ENCODE data around the gene IPCEF1.
"Not testable (repeated sequence)": the region's sequence is repeated elsewhere in the genome, so short reads cannot be mapped to it uniquely, and the experiment has no call there.

IPCEF1 gene

GRCh38 chr6:154329350-154330170, 27.0 kb downstream of the IPCEF1 start:
- DNase-seq, result no peak

- not testable (repeated sequence) for DNase-seq
Measured at GRCh38 chr6:154327313-154327712, 29.3 kb downstream of the IPCEF1 start.

- no peak for DNase-seq
Measured at GRCh38 chr6:154325142-154325541, 31.5 kb downstream of the IPCEF1 start.

GRCh38 chr6:154320181-154320580, 36.4 kb downstream of the IPCEF1 start:
- DNase-seq, result no peak

- peak; percentile 92 for DNase-seq
Measured at GRCh38 chr6:154319231-154319858, 37.3 kb downstream of the IPCEF1 start.

GRCh38 chr6:154318721-154319120, 37.9 kb downstream of the IPCEF1 start:
- DNase-seq, result peak; percentile 64

GRCh38 chr6:154316131-154316530, 40.5 kb downstream of the IPCEF1 start:
- DNase-seq, result no peak

- no peak for DNase-seq
Measured at GRCh38 chr6:154314084-154314483, 42.5 kb downstream of the IPCEF1 start.

- DNase-seq, result no peak
Measured at GRCh38 chr6:154308986-154309385, 47.6 kb downstream of the IPCEF1 start.

- no peak for DNase-seq
Measured at GRCh38 chr6:154307696-154308425, 48.7 kb downstream of the IPCEF1 start.

GRCh38 chr6:154307147-154307546, 49.5 kb downstream of the IPCEF1 start:
- not testable (repeated sequence) for DNase-seq

GRCh38 chr6:154306696-154307095, 49.9 kb downstream of the IPCEF1 start:
- no peak for DNase-seq

- no peak for DNase-seq
Measured at GRCh38 chr6:154304191-154304590, 52.4 kb downstream of the IPCEF1 start.

GRCh38 chr6:154303642-154304041, 53.0 kb downstream of the IPCEF1 start:
- DNase-seq, result not testable (repeated sequence)

- peak; percentile 88 for DNase-seq
Measured at GRCh38 chr6:154301839-154302752, 54.5 kb downstream of the IPCEF1 start.

GRCh38 chr6:154301086-154301625, 55.4 kb downstream of the IPCEF1 start:
- DNase-seq, result no peak

GRCh38 chr6:154298297-154298696, 58.3 kb downstream of the IPCEF1 start:
- DNase-seq, result no peak

- no peak for DNase-seq
Measured at GRCh38 chr6:154297721-154298120, 58.9 kb downstream of the IPCEF1 start.

GRCh38 chr6:154297210-154297609, 59.4 kb downstream of the IPCEF1 start:
- no peak for DNase-seq

GRCh38 chr6:154295733-154296132, 60.9 kb downstream of the IPCEF1 start:
- no peak for DNase-seq

- DNase-seq, result peak; percentile 51
Measured at GRCh38 chr6:154292855-154293519, 63.6 kb downstream of the IPCEF1 start.

GRCh38 chr6:154292066-154292465, 64.5 kb downstream of the IPCEF1 start:
- peak; percentile 48 for DNase-seq

Data from fibroblast of upper back skin (primary cell).